Mesodermal cell (in vitro differentiated cells): ENCODE data around the gene POLR2H.

Experiments used
- H3K27ac ChIP-seq: 2 replicates; pipeline ENCODE4 v1.7.0; 2013; ENCODE audit warnings: mild to moderate bottlenecking, low read depth, low read length, moderate library complexity; ENCODE audit not compliant: severe bottlenecking
- H3K36me3 ChIP-seq: 2 replicates; pipeline ENCODE4 v1.7.1; 2013; ENCODE audit warnings: mild to moderate bottlenecking, low read length, moderate library complexity; ENCODE audit not compliant: control insufficient read depth, insufficient read depth
- H3K4me1 ChIP-seq: one replicate; pipeline ENCODE4 v1.7.1; 2013; ENCODE audit warnings: mild to moderate bottlenecking, low read length; ENCODE audit not compliant: insufficient read depth, control insufficient read depth, poor library complexity, severe bottlenecking
- H3K4me3 ChIP-seq: 2 replicates; pipeline ENCODE4 v1.7.0; 2013; ENCODE audit warnings: low read length, control low read depth, mild to moderate bottlenecking; ENCODE audit not compliant: insufficient read depth, poor library complexity, severe bottlenecking; ENCODE audit errors: extremely low read depth
- H3K9me3 ChIP-seq: 2 replicates; pipeline ENCODE4 v1.7.1; 2013; ENCODE audit warnings: mild to moderate bottlenecking, low read length, moderate library complexity; ENCODE audit not compliant: control insufficient read depth
- WGBS, 2 experiments: methylation state at CpG; one replicate each; pipeline ENCODE4 v1.1.5; 2013; ENCODE audit warnings: missing lambda C conversion rate in 2 of 2; ENCODE audit not compliant: insufficient coverage in 2 of 2; 5-methylcytosine and 5-hydroxymethylcytosine counted together

Gene POLR2H

DNA sequence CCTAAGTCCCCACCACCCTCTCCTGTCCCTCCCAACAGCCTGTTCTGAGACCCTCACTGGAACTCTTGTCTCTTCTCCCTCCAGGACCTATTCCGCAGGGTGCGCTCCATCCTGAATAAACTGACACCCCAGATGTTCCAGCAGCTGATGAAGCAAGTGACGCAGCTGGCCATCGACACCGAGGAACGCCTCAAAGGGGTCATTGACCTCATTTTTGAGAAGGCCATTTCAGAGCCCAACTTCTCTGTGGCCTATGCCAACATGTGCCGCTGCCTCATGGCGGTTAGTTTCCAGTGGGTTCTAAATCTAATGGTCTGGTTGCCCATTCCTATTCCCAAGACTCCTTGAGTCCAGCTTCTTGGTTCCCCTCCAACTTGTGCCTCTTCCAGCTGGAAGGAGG lies 37.8 kb upstream of the POLR2H start:
- H3K4me3 ChIP-seq = no peak overlapping the region
- H3K4me1 ChIP-seq = peaks cover 7% of the 10 kb centered on the region
- WGBS, 2 experiments = 99% methylated on average over 8 of the region's 8 CpGs
- H3K27ac ChIP-seq = no peak overlapping the region
- no peaks in the 10 kb centered on the region for H3K9me3 ChIP-seq
- H3K36me3 ChIP-seq = peaks cover 98% of the 10 kb centered on the region

DNA sequence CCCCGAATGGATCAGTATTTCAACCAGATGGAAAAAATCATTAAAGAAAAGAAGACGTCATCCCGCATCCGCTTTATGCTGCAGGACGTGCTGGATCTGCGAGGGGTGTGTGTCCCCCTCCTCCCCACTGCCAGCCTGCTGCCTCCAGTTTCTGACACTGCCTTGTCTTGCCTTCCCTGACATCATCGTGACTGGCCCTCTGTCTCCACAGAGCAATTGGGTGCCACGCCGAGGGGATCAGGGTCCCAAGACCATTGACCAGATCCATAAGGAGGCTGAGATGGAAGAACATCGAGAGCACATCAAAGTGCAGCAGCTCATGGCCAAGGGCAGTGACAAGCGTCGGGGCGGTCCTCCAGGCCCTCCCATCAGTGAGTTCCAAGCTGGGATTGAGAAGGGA lies 36.2 kb upstream of the POLR2H start:
- peaks cover 100% of the 10 kb centered on the region for H3K36me3 ChIP-seq
- H3K27ac ChIP-seq = no peak overlapping the region
- H3K4me1 ChIP-seq = no peaks in the 10 kb centered on the region

DNA sequence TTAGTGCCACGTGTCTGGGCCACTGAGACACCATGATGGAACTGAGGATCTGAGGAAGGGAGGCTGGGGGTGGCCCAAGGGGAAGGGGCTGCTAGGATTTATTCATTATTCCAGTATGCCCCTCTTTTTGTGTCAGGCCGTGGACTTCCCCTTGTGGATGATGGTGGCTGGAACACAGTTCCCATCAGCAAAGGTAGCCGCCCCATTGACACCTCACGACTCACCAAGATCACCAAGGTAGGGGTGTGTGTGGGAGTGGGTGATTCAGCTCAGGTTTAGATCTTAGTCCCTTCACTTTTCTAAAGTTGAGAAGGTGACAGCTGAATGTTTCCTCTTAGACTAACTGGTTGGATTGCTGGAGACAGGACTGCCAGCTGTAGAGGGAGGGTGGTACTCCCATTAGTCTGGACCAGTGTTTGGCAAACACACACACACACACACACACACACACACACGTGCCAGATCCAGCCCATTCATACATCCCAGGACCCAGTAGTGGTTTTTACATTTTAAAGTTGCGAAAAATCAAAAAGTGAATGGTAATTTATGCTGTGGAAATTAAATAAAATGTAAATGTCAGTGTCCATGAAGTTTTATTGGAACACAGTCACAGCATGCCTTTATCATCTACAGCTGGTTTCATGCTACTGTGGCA lies 35.7 kb upstream of the POLR2H start:
- H3K4me3 ChIP-seq = no peak overlapping the region
- WGBS, 2 experiments = 89 to 100% methylated on average over 1 to 3 of the region's 6 CpGs
- H3K27ac ChIP-seq = no peak overlapping the region
- peaks cover 100% of the 10 kb centered on the region for H3K36me3 ChIP-seq
- H3K9me3 ChIP-seq = no peaks in the 10 kb centered on the region
- H3K4me1 ChIP-seq = peaks cover under 1% of the 10 kb centered on the region

More for the DNA sequence above, 36.2 kb upstream of the POLR2H start:
- no peaks in the 10 kb centered on the region for H3K9me3 ChIP-seq
- 98% methylated on average over 10 to 13 of the region's 13 CpGs for WGBS, 2 experiments
- H3K4me3 ChIP-seq = no peak overlapping the region

DNA sequence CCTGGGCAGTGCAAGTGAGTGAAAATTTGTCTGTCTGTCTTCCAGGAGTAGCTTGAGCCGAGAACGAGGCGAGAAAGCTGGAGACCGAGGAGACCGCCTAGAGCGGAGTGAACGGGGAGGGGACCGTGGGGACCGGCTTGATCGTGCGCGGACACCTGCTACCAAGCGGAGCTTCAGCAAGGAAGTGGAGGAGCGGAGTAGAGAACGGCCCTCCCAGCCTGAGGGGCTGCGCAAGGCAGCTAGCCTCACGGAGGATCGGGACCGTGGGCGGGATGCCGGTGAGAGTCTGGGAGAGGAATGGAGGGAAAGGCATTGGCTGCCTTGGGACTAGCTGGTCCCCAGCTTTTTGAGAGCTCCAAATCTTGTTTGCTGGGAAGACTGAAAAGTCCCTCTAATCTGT lies 34.3 kb upstream of the POLR2H start:
- H3K36me3 ChIP-seq = peaks cover 100% of the 10 kb centered on the region
- WGBS, 2 experiments = 95 to 98% methylated on average over 21 of the region's 21 CpGs
- H3K27ac ChIP-seq = no peak overlapping the region
- no peak overlapping the region for H3K4me3 ChIP-seq
- peaks cover 14% of the 10 kb centered on the region for H3K4me1 ChIP-seq
- no peaks in the 10 kb centered on the region for H3K9me3 ChIP-seq

DNA sequence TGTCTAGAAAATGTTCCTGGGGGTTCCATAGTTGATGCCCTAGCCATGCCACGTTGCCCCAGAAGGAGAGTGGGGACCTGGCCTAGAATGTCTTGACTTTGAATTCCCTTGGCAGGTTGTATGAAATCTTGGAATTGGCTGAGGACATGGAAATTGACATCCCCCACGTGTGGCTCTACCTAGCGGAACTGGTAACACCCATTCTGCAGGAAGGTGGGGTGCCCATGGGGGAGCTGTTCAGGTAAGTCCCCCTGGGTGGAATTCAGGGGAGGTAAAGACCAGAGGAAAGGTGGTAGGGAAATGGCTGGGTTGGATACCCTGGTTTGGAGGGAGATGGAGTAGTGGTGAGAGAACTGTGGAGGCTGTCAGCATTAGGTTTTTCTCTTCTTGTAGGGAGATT lies 33.0 kb upstream of the POLR2H start:
- no peak overlapping the region for H3K4me3 ChIP-seq
- H3K27ac ChIP-seq = no peak overlapping the region
- peaks cover 100% of the 10 kb centered on the region for H3K36me3 ChIP-seq
- WGBS, 2 experiments = 61 to 67% methylated on average over 3 of the region's 3 CpGs
- no peaks in the 10 kb centered on the region for H3K9me3 ChIP-seq
- H3K4me1 ChIP-seq = peaks cover 28% of the 10 kb centered on the region

DNA sequence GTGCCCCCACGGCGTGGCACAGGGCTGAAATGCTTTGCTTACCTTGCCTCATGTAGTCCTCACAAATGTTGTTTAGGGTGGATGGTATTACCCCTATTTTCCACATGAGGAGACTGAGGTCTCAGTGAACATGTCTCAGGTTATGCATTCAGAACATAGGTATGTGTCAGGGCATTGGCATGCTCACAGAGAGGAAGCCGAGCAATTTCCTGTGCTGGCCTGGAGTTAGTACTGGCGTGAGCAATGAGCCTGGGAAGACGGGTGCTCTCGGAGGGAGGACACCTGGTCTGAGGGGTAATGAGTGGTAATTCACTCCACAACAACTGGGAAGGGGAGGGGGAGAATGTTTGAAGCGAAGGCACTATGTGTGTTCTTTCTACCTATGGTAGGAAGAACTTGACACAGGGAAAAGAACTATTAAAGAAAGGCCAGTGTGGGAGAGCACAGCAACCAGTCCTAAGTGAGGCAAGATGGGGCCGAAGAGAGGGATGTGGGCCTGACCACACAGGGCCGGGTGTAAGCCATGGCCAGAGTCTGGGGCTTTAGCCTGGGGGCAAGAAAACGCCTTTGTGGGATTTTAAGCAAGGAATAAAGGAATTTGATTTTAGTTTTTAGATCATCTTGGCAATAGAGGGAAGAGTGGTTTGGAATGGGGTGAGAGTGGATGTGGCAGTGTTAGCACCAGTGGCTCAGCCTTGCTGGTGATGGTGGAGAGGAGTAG lies 29.0 kb upstream of the POLR2H start:
- H3K4me1 ChIP-seq = peaks cover 55% of the 10 kb centered on the region
- H3K9me3 ChIP-seq = no peaks in the 10 kb centered on the region
- peaks cover 80% of the 10 kb centered on the region for H3K36me3 ChIP-seq
- WGBS, 2 experiments = 91 to 94% methylated on average over 8 to 10 of the region's 10 CpGs
- no peak overlapping the region for H3K4me3 ChIP-seq
- H3K27ac ChIP-seq = peak overlapping the region; percentile 96

DNA sequence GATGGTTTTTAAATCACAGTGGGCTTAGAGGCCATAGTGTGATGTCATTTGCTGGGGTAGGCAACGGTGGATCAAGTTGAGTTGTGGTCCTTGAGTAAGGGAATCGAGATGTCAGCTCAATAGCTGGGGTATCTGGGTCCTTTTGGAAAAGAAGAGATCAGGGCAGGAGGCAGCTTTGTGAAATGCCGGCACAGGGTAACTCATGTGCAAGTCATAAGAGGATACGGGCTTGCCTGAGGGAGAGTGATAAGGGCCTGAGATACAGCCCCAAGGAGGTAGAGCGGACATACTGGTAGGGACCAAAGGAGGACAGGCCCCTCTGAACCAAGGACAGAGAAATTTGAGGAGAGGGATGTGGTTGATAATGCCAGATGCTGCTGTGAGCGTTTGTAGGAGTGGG lies 28.3 kb upstream of the POLR2H start:
- Histone ChIP-seq H3K4me3 (no peak overlapping the region), H3K36me3 (peaks cover 74% of the 10 kb centered on the region), H3K4me1 (peaks cover 55% of the 10 kb centered on the region), H3K9me3 (no peaks in the 10 kb centered on the region), H3K27ac (peak overlapping the region; percentile 96)
- 97% methylated on average over 6 of the region's 6 CpGs for WGBS, 2 experiments

DNA sequence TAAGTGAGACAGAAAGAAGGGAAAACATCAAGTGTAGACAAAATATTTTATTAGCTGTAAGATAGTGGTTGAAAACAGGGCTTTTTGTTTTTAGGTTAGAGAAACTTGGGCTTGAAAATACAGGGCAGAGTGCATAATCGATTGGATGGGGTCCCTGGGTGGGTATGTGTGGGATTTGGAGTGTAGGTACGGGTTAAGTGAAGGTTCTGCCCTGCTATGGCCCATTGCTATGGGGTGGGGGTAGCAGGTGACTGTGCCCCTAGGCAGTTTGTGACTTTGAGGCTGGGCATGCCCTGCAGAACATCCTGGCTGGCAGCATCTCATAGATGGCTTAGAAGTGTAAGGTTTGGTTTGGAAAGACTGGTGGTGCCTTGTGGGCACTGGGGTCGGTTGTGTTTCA lies 27.8 kb upstream of the POLR2H start:
- Histone ChIP-seq H3K27ac (peak overlapping the region; percentile 96), H3K9me3 (no peaks in the 10 kb centered on the region), H3K4me3 (no peak overlapping the region), H3K4me1 (peaks cover 55% of the 10 kb centered on the region), H3K36me3 (peaks cover 68% of the 10 kb centered on the region)
- WGBS, 2 experiments = 94 to 96% methylated on average over 2 to 3 of the region's 3 CpGs

DNA sequence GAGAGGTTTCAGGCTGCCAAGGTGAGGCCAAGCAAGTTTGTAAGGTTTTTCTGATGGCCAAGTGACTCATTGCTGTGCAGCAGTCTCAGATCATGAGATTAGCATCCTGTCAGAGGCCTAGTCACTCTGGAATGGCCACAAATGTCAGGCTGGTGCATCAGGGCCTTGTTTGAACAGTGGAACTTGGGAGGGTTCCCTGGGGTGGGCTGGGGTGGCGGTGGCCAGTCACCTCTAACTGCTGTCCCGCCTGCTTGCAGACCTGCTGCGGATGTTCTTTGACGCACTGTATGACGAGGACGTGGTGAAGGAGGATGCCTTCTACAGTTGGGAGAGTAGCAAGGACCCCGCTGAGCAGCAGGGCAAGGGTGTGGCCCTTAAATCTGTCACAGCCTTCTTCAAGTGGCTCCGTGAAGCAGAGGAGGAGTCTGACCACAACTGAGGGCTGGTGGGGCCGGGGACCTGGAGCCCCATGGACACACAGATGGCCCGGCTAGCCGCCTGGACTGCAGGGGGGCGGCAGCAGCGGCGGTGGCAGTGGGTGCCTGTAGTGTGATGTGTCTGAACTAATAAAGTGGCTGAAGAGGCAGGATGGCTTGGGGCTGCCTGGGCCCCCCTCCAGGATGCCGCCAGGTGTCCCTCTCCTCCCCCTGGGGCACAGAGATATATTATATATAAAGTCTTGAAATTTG lies 26.9 kb upstream of the POLR2H start:
- Histone ChIP-seq H3K9me3 (no peaks in the 10 kb centered on the region), H3K36me3 (peaks cover 59% of the 10 kb centered on the region), H3K4me3 (no peak overlapping the region), H3K4me1 (peaks cover 60% of the 10 kb centered on the region), H3K27ac (peak overlapping the region; percentile 96)
- WGBS, 2 experiments = 91 to 93% methylated on average over 9 to 14 of the region's 15 CpGs

DNA sequence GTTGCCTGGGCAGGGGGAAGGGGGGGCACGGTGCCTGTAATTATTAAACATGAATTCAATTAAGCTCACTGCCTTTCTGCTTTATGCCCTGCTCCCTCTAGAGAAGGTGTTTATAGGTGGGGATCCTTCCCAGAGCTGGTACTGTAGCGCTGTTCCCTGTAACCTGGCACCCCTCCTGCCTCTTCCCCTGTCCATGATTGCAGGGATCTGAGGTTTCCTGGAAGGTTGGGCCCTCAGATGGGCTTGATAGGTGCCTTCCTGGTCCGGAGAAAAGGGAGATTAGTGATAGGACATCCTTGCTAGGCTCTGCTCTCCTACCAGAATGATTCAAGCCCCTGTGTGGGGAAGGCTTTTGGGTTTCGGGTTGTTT lies 26.2 kb upstream of the POLR2H start:
- Histone ChIP-seq H3K4me3 (peak overlapping the region; percentile 60), H3K27ac (peak overlapping the region; percentile 96), H3K9me3 (no peaks in the 10 kb centered on the region), H3K36me3 (peaks cover 53% of the 10 kb centered on the region), H3K4me1 (peaks cover 65% of the 10 kb centered on the region)
- WGBS, 2 experiments = 67 to 76% methylated on average over 2 of the region's 4 CpGs
